PC-3 (cell line): ENCODE measurements around the gene ZNF808. TPM values are rescaled to one million over a fixed set of nuclear protein-coding genes. Genes with fewer than 3 reads are reported as not detected.

Source experiments
- ATAC-seq: fragments of 200-7000 bp; cut with Tn5 transposase; 2 replicates; pipeline ENCODE4 v1.9.1; 2020; ENCODE audit warnings: mild to moderate bottlenecking, moderate library complexity
- BruUV-seq: library from RNA; stranded (reverse); fragments of 400-500 nt; replicated peaks from 2 replicates; lab custom pipeline; 2021; lab: Mats Ljungman, UMichigan
- CTCF ChIA-PET: fragments of 300-600 bp; sonication (Branson Sonifier 250); formaldehyde crosslinking; loops from one replicate; lab custom pipeline; 2022; ENCODE audit warnings: antibody characterized with exemption; lab: Charles Lee
- POLR2A ChIA-PET: fragments of 300-600 bp; sonication (Branson Sonifier 250); formaldehyde crosslinking; loops from one replicate; lab custom pipeline; 2022; ENCODE audit warnings: antibody characterized with exemption; ENCODE audit not compliant: unreplicated experiment; lab: Charles Lee
- DNase-seq: peaks from one replicate; pipeline ENCODE4 v3.0.0-alpha.2; 2015
- H2AFZ ChIP-seq: fragments of 300-600 bp; sonication (generic); 2 replicates; pipeline ENCODE4 v1.6.0; 2016; ENCODE audit warnings: antibody characterized with exemption, low read length
- H3F3A ChIP-seq: fragments of 300-600 bp; sonication (generic); one replicate; pipeline ENCODE4 v1.6.0; 2017; ENCODE audit warnings: antibody characterized with exemption, low read length, control low read depth, mild to moderate bottlenecking; ENCODE audit not compliant: unreplicated experiment
- H3K27ac ChIP-seq: fragments of 300-600 bp; sonication (generic); 2 replicates; pipeline ENCODE4 v1.5.1; 2016; ENCODE audit warnings: mild to moderate bottlenecking, low read length
- H3K27me3 ChIP-seq: fragments of 300-600 bp; sonication (generic); 2 replicates; pipeline ENCODE4 v1.6.1; 2016; ENCODE audit warnings: low read length, mixed read lengths
- H3K36me3 ChIP-seq: fragments of 300-600 bp; sonication (generic); 2 replicates; pipeline ENCODE4 v1.6.1; 2016; ENCODE audit warnings: low read depth, mixed run types, low read length, mixed read lengths
- H3K4me1 ChIP-seq: fragments of 300-600 bp; sonication (generic); 2 replicates; pipeline ENCODE4 v1.5.1; 2016; ENCODE audit warnings: low read length; ENCODE audit not compliant: insufficient read depth
- H3K4me2 ChIP-seq: fragments of 300-600 bp; sonication (generic); 2 replicates; pipeline ENCODE4 v1.6.0; 2016; ENCODE audit warnings: low read length
- H3K4me3 ChIP-seq: fragments of 300-600 bp; sonication (generic); 2 replicates; pipeline ENCODE4 v1.5.1; 2016; ENCODE audit warnings: mild to moderate bottlenecking, low read length, mixed read lengths
- H3K79me2 ChIP-seq: fragments of 300-600 bp; sonication (generic); 2 replicates; pipeline ENCODE4 v1.6.1; 2017; ENCODE audit warnings: low read length, mixed read lengths
- H3K9ac ChIP-seq: fragments of 300-600 bp; sonication (generic); 2 replicates; pipeline ENCODE4 v1.6.0; 2016; ENCODE audit warnings: mild to moderate bottlenecking, low read length
- H3K9me2 ChIP-seq: fragments of 300-600 bp; sonication (generic); replicated peaks from 2 replicates; pipeline ENCODE4 v1.6.1; 2016; ENCODE audit warnings: mixed run types, low read length, mixed read lengths
- H3K9me3 ChIP-seq: fragments of 300-600 bp; sonication (generic); 2 replicates; pipeline ENCODE4 v1.6.1; 2016; ENCODE audit warnings: low read length, mixed read lengths
- H4K20me1 ChIP-seq: fragments of 300-600 bp; sonication (generic); 2 replicates; pipeline ENCODE4 v1.6.1; 2016; ENCODE audit warnings: low read length, mixed read lengths
- EZH2 ChIP-seq: fragments of 300-600 bp; sonication (generic); IDR thresholded peaks from one replicate; pipeline ENCODE4 v1.6.1; 2017; ENCODE audit warnings: antibody characterized with exemption, mild to moderate bottlenecking, low read length; ENCODE audit not compliant: unreplicated experiment
- EZH2phosphoT487 ChIP-seq: fragments of 300-600 bp; sonication (generic); IDR thresholded peaks from 2 replicates; pipeline ENCODE4 v1.6.1; 2018; ENCODE audit warnings: mild to moderate bottlenecking, antibody characterized with exemption, low read length, borderline replicate concordance
- intact Hi-C: fragments of 100-400 bp; cut with micrococcal nuclease; formaldehyde crosslinking; loops from 2 replicates; pipeline ENCODE4 v1.9.0; 2023
- total RNA-seq: library from RNA; depleted of rRNA; stranded (reverse); fragments of >200 nt; gene quantifications from 2 replicates; pipeline ENCODE4 v1.2.3, GENCODE V29; 2014
- TF ChIP-seq, protein P1 (sequence below): fragments of 300-600 bp; sonication (generic); conservative IDR thresholded peaks from 2 replicates; pipeline ENCODE4 v1.5.1; 2017; ENCODE audit warnings: antibody characterized with exemption, low read depth, mild to moderate bottlenecking, low read length

ZNF808 gene
- total RNA-seq, 1 experiment from 2014 or later, result 9.4 TPM

DNA sequence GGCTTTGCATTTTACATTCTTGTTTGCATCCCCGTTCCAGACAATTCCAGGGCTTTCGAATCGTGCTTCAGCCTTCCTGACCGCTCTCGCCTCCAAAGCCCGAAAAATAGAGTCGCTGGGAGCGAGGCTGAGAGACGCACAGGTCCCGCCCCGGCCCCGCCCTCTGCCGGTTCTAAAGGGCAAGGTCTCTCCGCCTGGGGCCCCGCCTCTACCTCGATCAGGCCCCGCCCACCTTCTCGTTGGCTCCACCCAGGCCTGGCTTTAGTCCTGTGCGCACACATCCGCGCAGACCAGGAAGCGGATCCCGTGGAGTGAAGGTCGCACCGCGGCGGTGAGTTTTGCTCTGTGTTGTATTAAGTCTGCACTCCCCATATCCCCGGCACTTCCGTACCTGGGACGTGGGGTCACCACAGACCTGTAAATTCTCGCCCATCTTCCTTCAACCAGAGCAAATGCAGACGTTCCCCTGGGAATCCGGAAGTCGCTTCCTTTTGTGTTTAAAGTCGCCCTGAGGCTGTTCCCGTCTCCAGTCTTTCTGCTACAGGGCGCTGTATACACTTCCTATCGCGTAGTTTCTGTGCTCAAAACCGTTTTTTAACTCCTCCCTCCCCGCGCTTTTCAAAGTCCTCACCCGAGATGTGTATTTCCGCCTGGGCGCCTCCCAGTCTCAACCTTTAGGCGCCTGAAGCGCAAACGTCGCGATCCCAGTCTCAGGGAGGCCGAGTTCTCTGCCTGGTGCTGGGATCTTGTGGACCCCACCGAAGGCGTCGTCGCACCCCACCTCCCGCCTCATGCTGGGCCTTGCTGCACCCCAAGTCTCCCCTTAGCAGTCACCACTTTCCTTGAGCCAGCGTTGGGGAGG lies 42.8 kb downstream of the ZNF808 start, which contains the start of gene ZNF701:
Gene ZNF701 (plus strand): TSS at position 288 of the 862 bp plus-strand sequence. CDS start 3,861 bp downstream, outside the sequence.
- H3K36me3 ChIP-seq, result peaks cover 36% of the 10 kb centered on the region
- H3K4me3 ChIP-seq, result peak within 1 kb of the TSS; percentile 84
- ATAC-seq (peak; percentile 92), DNase-seq (peak; percentile 90)
- H2AFZ ChIP-seq, result peak within 1 kb of the TSS; percentile 83
- no peaks in the 10 kb centered on the region for H4K20me1 ChIP-seq
- POLR2A ChIA-PET, result no interaction called here
- peaks cover 7% of the 10 kb centered on the region for H3K9me3 ChIP-seq
- H3K27ac ChIP-seq, result peak within 1 kb of the TSS; percentile 69
- intact Hi-C loops, result loop anchor here (1.0 kb wide), 1 partner anchor 43 kb away; the partner anchor contains the start of gene ZNF808
- 0 out of 2 replicates have a peak, but pooled peaks cover 10% of the 10 kb centered on the region for H3K79me2 ChIP-seq
- CTCF ChIA-PET, result no interaction called here
- H3K4me1 ChIP-seq, result peaks cover 11% of the 10 kb centered on the region
- H3K9ac ChIP-seq, result peak within 1 kb of the TSS; percentile 75
- H3K9me2 ChIP-seq, result no peaks in the 10 kb centered on the region
- TF ChIP-seq EZH2 (no peak), EZH2phosphoT487 (no peak)
- TF ChIP-seq, protein P1, sequence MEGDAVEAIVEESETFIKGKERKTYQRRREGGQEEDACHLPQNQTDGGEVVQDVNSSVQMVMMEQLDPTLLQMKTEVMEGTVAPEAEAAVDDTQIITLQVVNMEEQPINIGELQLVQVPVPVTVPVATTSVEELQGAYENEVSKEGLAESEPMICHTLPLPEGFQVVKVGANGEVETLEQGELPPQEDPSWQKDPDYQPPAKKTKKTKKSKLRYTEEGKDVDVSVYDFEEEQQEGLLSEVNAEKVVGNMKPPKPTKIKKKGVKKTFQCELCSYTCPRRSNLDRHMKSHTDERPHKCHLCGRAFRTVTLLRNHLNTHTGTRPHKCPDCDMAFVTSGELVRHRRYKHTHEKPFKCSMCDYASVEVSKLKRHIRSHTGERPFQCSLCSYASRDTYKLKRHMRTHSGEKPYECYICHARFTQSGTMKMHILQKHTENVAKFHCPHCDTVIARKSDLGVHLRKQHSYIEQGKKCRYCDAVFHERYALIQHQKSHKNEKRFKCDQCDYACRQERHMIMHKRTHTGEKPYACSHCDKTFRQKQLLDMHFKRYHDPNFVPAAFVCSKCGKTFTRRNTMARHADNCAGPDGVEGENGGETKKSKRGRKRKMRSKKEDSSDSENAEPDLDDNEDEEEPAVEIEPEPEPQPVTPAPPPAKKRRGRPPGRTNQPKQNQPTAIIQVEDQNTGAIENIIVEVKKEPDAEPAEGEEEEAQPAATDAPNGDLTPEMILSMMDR, result no peak
- H3F3A ChIP-seq, result peaks cover 6% of the 10 kb centered on the region
- peak within 1 kb of the TSS; percentile 86 for H3K4me2 ChIP-seq
- H3K27me3 ChIP-seq, result no peaks in the 10 kb centered on the region
- TSS peak; percentile 86 for BruUV-seq

DNA sequence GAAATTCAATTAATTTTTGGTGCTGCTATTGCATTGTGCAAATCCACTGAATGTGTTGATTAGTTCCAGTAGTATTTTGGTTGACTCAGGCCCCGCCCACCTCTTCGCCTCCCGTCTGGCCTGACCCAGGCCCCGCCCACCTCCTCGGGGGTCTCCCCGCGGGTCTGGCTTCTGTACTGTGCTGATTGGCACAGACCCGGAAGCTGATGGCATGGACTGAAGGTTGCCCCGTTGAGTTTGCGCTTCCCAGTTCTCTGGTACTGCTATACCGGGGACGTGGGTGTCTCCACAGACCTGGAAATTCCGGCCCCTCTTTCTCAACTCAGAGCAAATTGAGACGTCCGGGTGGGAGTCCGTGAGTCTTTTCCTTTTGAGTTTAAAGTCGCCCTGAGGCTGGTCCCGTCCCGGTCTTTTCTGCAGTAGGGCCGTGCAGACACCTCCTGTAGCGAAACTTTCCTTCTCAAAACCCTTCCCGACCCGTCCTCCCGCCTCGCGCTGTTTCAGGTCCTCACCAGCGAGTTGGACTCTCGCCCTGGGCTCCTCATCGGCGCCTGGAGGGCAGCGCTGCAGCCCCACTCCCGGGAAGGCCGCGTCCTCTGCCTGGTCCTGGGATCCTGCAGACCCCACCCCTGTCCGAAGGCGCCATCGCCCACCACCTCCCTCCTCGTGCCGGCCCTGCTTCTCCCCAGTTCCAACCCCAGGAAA lies 57.4 kb downstream of the ZNF808 start:
- Histone ChIP-seq H2AFZ (no peak overlapping the region), H3K27ac (no peak overlapping the region), H3K27me3 (no peaks in the 10 kb centered on the region), H3K79me2 (no peaks in the 10 kb centered on the region), H3K4me2 (no peak overlapping the region), H3K4me1 (no peaks in the 10 kb centered on the region), H3K9me2 (no peaks in the 10 kb centered on the region), H4K20me1 (no peaks in the 10 kb centered on the region), H3K9ac (no peak overlapping the region), H3K36me3 (peaks cover 56% of the 10 kb centered on the region), H3F3A (no peaks in the 10 kb centered on the region), H3K9me3 (peaks cover 32% of the 10 kb centered on the region), H3K4me3 (no peak overlapping the region)
- DNase-seq (no peak), ATAC-seq (no peak)
- BruUV-seq, result no TSS peak
- ChIA-PET POLR2A (no interaction called here), CTCF (no interaction called here)
- intact Hi-C loops, result no loop called here
- TF ChIP-seq EZH2phosphoT487 (no peak), EZH2 (no peak)
- TF ChIP-seq, protein P1, result no peak
